Stimulated activated naive CD4-positive, alpha-beta T cell (primary cell): ENCODE data around the gene ZFAND3.

Experiments
- DNase-seq, 6 experiments: peaks; one replicate each; lab custom pipeline; 2025; lab: John Stamatoyannopoulos, UW

ZFAND3 gene

GRCh38 chr6:37798436-37799262 is 20.9 kb upstream of the ZFAND3 start:
- DNase-seq = no peak

- no peak for DNase-seq
Observed at GRCh38 chr6:37799263-37799644, 20.3 kb upstream of the ZFAND3 start.

- no peak for DNase-seq
Observed at GRCh38 chr6:37800703-37801604, 18.6 kb upstream of the ZFAND3 start.

GRCh38 chr6:37801605-37801940 is 18.0 kb upstream of the ZFAND3 start:
- no peak for DNase-seq

GRCh38 chr6:37802810-37803209 is 16.7 kb upstream of the ZFAND3 start:
- DNase-seq = no peak

- no peak for DNase-seq
Observed at GRCh38 chr6:37804586-37804985, 14.9 kb upstream of the ZFAND3 start.

- DNase-seq = no peak
Observed at GRCh38 chr6:37806213-37806612, 13.3 kb upstream of the ZFAND3 start.

GRCh38 chr6:37807656-37808055 is 11.9 kb upstream of the ZFAND3 start:
- no peak for DNase-seq

- DNase-seq = no peak
Observed at GRCh38 chr6:37809197-37809543, 10.4 kb upstream of the ZFAND3 start.

- DNase-seq = no peak
Observed at GRCh38 chr6:37812841-37813240, 6.7 kb upstream of the ZFAND3 start.

GRCh38 chr6:37814374-37814773 is 5.2 kb upstream of the ZFAND3 start:
- no peak for DNase-seq

GRCh38 chr6:37816599-37817375 is 2.7 kb upstream of the ZFAND3 start:
- no peak for DNase-seq

- DNase-seq = peak in 4 of 6 experiments; percentile 91 to 98 (median 94)
Observed at GRCh38 chr6:37818536-37819176, 871 bp upstream of the ZFAND3 start.

- DNase-seq = peak in 4 of 6 experiments; percentile 11 to 75 (median 50)
Observed at GRCh38 chr6:37819802-37820717, 533 bp downstream of the ZFAND3 start.

- peak in 1 of 6 experiments; percentile 22 for DNase-seq
Observed at GRCh38 chr6:37820718-37821079, 1.2 kb downstream of the ZFAND3 start.

- DNase-seq = no peak
Observed at GRCh38 chr6:37821446-37821845, 1.9 kb downstream of the ZFAND3 start.

- DNase-seq = peak in 3 of 6 experiments; percentile 2 to 6 (median 5)
Observed at GRCh38 chr6:37822851-37823682, 3.5 kb downstream of the ZFAND3 start.

GRCh38 chr6:37824170-37824569 is 4.6 kb downstream of the ZFAND3 start:
- DNase-seq = no peak

- DNase-seq = no peak
Observed at GRCh38 chr6:37826188-37826587, 6.7 kb downstream of the ZFAND3 start.

- DNase-seq = no peak
Observed at GRCh38 chr6:37826993-37827392, 7.5 kb downstream of the ZFAND3 start.
